HCT116 (cell line): ENCODE data around the gene DDA1. TPM values are rescaled to one million over a fixed set of nuclear protein-coding genes. Genes with fewer than 3 reads are reported as not detected.

ENCODE experiments used
- ATAC-seq: fragments of 200-7000 bp; cut with Tn5 transposase; 2 replicates; pipeline ENCODE4 v1.9.1; 2020; ENCODE audit warnings: mild to moderate bottlenecking, moderate library complexity
- BruUV-seq: library from RNA; stranded (reverse); fragments of 400-500 nt; replicated peaks from 2 replicates; lab custom pipeline; 2021; lab: Mats Ljungman, UMichigan
- CTCF ChIA-PET: fragments of 300-600 bp; sonication (Branson Sonifier 250); formaldehyde crosslinking; loops from one replicate; lab custom pipeline; 2021; ENCODE audit warnings: antibody characterized with exemption; lab: Charles Lee
- POLR2A ChIA-PET: fragments of 300-600, 350-600 bp; sonication (Branson Sonifier 250); formaldehyde crosslinking; loops from one replicate; lab custom pipeline; 2021; ENCODE audit warnings: antibody characterized with exemption; lab: Charles Lee
- RAD21 ChIA-PET, 2 experiments: fragments of 300-600 bp; sonication (Branson Sonifier 250); formaldehyde crosslinking; loops; one replicate each; lab custom pipeline; 2023; ENCODE audit warnings: low total read pairs in 2 of 2; ENCODE audit not compliant: uncharacterized antibody in 2 of 2, unreplicated experiment in 2 of 2, low non-redundant PET in 1 of 2; lab: Charles Lee
- DNase-seq: peaks from one replicate; pipeline ENCODE4 v3.0.0-alpha.2; 2010; ENCODE audit warnings: low read depth, low spot score
- H2AFZ ChIP-seq: fragments of 200-600 bp; shearing (Covaris generic), sonication (generic); 2 replicates; pipeline ENCODE4 v1.6.1; 2017; ENCODE audit warnings: low read depth, mixed run types, mixed read lengths, antibody characterized with exemption, low read length; ENCODE audit not compliant: poor library complexity, severe bottlenecking
- H3K27ac ChIP-seq: 2 replicates; pipeline ENCODE4 v1.5.1; 2012; ENCODE audit warnings: low read depth, low read length
- H3K27me3 ChIP-seq: fragments of 200-600 bp; sonication (generic); 2 replicates; pipeline ENCODE4 v1.6.1; 2016; ENCODE audit warnings: mixed run types, low read length, mixed read lengths; ENCODE audit not compliant: insufficient read depth
- H3K36me3 ChIP-seq, 2 experiments: fragments of 200-500 bp in 1 of 2; fragments of 200-600 bp in 1 of 2; sonication (Bioruptor generic) in 1 of 2; sonication (generic) in 1 of 2; 2 replicates each; pipeline versions ENCODE4 v1.5.1 to v1.6.1; 2014 to 2016; ENCODE audit warnings: low read length in 2 of 2, inconsistent platforms in 1 of 2, mixed read lengths in 1 of 2, mixed run types in 1 of 2; ENCODE audit not compliant: insufficient read depth in 2 of 2, control insufficient read depth in 1 of 2
- H3K4me1 ChIP-seq, 2 experiments: fragments of 200-600 bp in 1 of 2; sonication (generic) in 1 of 2; 2 replicates each; pipeline versions ENCODE4 v1.5.1 to v1.6.1; 2012 to 2017; ENCODE audit warnings: low read length in 2 of 2, inconsistent platforms in 1 of 2, mild to moderate bottlenecking in 1 of 2, mixed read lengths in 1 of 2, mixed run types in 1 of 2, moderate library complexity in 1 of 2; ENCODE audit not compliant: insufficient read depth in 2 of 2, control insufficient read depth in 1 of 2
- H3K4me2 ChIP-seq: fragments of 200-600 bp; sonication (generic); 2 replicates; pipeline ENCODE4 v1.6.1; 2017; ENCODE audit warnings: mixed run types, low read length, mixed read lengths
- H3K4me3 ChIP-seq, 2 experiments: fragments of 200-600 bp in 1 of 2; sonication (generic) in 1 of 2; replicated peaks in 1 of 2; 2 replicates each; pipeline ENCODE4 v1.5.1; 2011 to 2016; ENCODE audit warnings: low read length in 2 of 2, control low read depth in 1 of 2, low read depth in 1 of 2, mild to moderate bottlenecking in 1 of 2, mixed read lengths in 1 of 2, mixed run types in 1 of 2
- H3K79me2 ChIP-seq: fragments of 200-600 bp; sonication (generic); 2 replicates; pipeline ENCODE4 v1.6.1; 2017; ENCODE audit warnings: mild to moderate bottlenecking, mixed run types, low read length, moderate library complexity, mixed read lengths; ENCODE audit not compliant: insufficient read depth
- H3K9ac ChIP-seq: fragments of 200-600 bp; sonication (generic); 2 replicates; pipeline ENCODE4 v1.6.1; 2016; ENCODE audit warnings: low read length, mixed read lengths
- H3K9me2 ChIP-seq: fragments of 200-600 bp; sonication (generic), shearing (Covaris generic); 2 replicates; pipeline ENCODE4 v1.6.1; 2017; ENCODE audit warnings: mixed run types, mild to moderate bottlenecking, moderate library complexity; ENCODE audit not compliant: insufficient read depth
- H3K9me3 ChIP-seq, 2 experiments: fragments of 200-500 bp in 1 of 2; fragments of 200-600 bp in 1 of 2; sonication (Bioruptor generic) in 1 of 2; sonication (generic) in 1 of 2; 2 replicates each; pipeline ENCODE4 v1.6.1; 2014 to 2017; ENCODE audit warnings: low read length in 2 of 2, mixed read lengths in 2 of 2, inconsistent platforms in 1 of 2, low read depth in 1 of 2, mild to moderate bottlenecking in 1 of 2, mixed run types in 1 of 2, moderate library complexity in 1 of 2; ENCODE audit not compliant: control insufficient read depth in 1 of 2, insufficient read depth in 1 of 2
- H4K20me1 ChIP-seq: fragments of 200-600 bp; sonication (generic), shearing (Covaris generic); 2 replicates; pipeline ENCODE4 v1.6.1; 2017; ENCODE audit warnings: mixed run types, mild to moderate bottlenecking, moderate library complexity; ENCODE audit not compliant: insufficient read depth
- CEBPB ChIP-seq: IDR thresholded peaks from 2 replicates; pipeline ENCODE4 v1.6.1; 2012; ENCODE audit warnings: low read depth
- MAX ChIP-seq: IDR thresholded peaks from 2 replicates; pipeline ENCODE4 v1.6.1; 2012
- RAD21 ChIP-seq: IDR thresholded peaks from 2 replicates; pipeline ENCODE4 v1.6.1; 2012; ENCODE audit warnings: low read depth, mild to moderate bottlenecking
- SIN3A ChIP-seq: IDR thresholded peaks from 2 replicates; pipeline ENCODE4 v1.6.1; 2012; ENCODE audit warnings: low read depth
- YY1 ChIP-seq: IDR thresholded peaks from 2 replicates; pipeline ENCODE4 v1.6.1; 2011; ENCODE audit warnings: low read length, low read depth, moderate library complexity, mild to moderate bottlenecking; ENCODE audit not compliant: insufficient replicate concordance; ENCODE audit errors: extremely low read depth
- ZBTB33 ChIP-seq: IDR thresholded peaks from 2 replicates; pipeline ENCODE4 v1.6.1; 2011; ENCODE audit warnings: mild to moderate bottlenecking, low read length, moderate library complexity; ENCODE audit not compliant: insufficient replicate concordance; ENCODE audit errors: extremely low read depth
- ZFX ChIP-seq: fragments of 450-650 bp; IDR thresholded peaks from 2 replicates; pipeline ENCODE4 v1.6.1; 2017
- intact Hi-C: fragments of 100-400 bp; cut with micrococcal nuclease; formaldehyde crosslinking; loops from 2 replicates; pipeline ENCODE4 v1.10.0; 2022
- total RNA-seq: library from RNA; stranded (reverse); gene quantifications from one replicate; pipeline ENCODE4 v1.2.1, GENCODE V29; 2021; ENCODE audit not compliant: unreplicated experiment
- TF ChIP-seq, protein P1 (sequence below): IDR thresholded peaks from 2 replicates; pipeline ENCODE4 v1.6.1; 2012; ENCODE audit warnings: low read depth
- TF ChIP-seq, protein P2 (sequence below), 3 experiments: fragments of 200-600 bp in 1 of 3; sonication (generic) in 1 of 3; IDR thresholded peaks in 2 of 3; conservative IDR thresholded peaks in 1 of 3; 2 replicates each; pipeline ENCODE4 v1.5.1; 2012 to 2017; ENCODE audit warnings: low read depth in 2 of 3, low read length in 2 of 3, antibody characterized with exemption in 1 of 3, borderline replicate concordance in 1 of 3, control low read depth in 1 of 3, mild to moderate bottlenecking in 1 of 3, mixed read lengths in 1 of 3, mixed run types in 1 of 3, moderate library complexity in 1 of 3; ENCODE audit not compliant: insufficient read depth in 1 of 3

Gene DDA1
- total RNA-seq, 1 experiment from 2014 or later, result 68.6 TPM

- intact Hi-C loops, result no loop called here
- H3K27me3 ChIP-seq, result no peaks in the 10 kb centered on the region
- peak overlapping the region; percentile 20 for H3K4me2 ChIP-seq
- H2AFZ ChIP-seq, result no peak overlapping the region
- ATAC-seq (no peak), DNase-seq (no peak)
- ChIA-PET POLR2A (interaction anchor here (1.8 kb wide), 1 partner anchor 9 kb away, joined by 4 read pairs; the partner anchor contains the start of gene MRPL34), RAD21 (no interaction called here), CTCF (interaction anchor here (0.6 to 1.2 kb wide), 2 partner anchors 9 to 90 kb away, joined by 3 read pairs; partner anchors contain the start of gene MRPL34)
- BruUV-seq, result no TSS peak
- H3K4me3 ChIP-seq, result no peak overlapping the region
- peaks cover 20 to 34% of the 10 kb centered on the region in 2 experiments for H3K4me1 ChIP-seq
- peaks cover 37% of the 10 kb centered on the region for H3K79me2 ChIP-seq
- no peaks in the 10 kb centered on the region for H4K20me1 ChIP-seq
- peaks cover 0 to 10% of the 10 kb centered on the region in 2 experiments; a peak in 2 of 4 replicates for H3K36me3 ChIP-seq
- H3K27ac ChIP-seq, result peak overlapping the region; percentile 23; the same call in 1 of the 2 replicates
- H3K9ac ChIP-seq, result no peak overlapping the region
- no peaks in the 10 kb centered on the region; a peak in 1 of 4 replicates for H3K9me3 ChIP-seq
- TF ChIP-seq RAD21 (peak; percentile 58), ZFX (no peak), ZBTB33 (no peak), SIN3A (no peak), MAX (0 out of 2 replicates have a peak, but pooled peaks have one; percentile 14), YY1 (no peak), CEBPB (no peak)
- TF ChIP-seq, protein P1, sequence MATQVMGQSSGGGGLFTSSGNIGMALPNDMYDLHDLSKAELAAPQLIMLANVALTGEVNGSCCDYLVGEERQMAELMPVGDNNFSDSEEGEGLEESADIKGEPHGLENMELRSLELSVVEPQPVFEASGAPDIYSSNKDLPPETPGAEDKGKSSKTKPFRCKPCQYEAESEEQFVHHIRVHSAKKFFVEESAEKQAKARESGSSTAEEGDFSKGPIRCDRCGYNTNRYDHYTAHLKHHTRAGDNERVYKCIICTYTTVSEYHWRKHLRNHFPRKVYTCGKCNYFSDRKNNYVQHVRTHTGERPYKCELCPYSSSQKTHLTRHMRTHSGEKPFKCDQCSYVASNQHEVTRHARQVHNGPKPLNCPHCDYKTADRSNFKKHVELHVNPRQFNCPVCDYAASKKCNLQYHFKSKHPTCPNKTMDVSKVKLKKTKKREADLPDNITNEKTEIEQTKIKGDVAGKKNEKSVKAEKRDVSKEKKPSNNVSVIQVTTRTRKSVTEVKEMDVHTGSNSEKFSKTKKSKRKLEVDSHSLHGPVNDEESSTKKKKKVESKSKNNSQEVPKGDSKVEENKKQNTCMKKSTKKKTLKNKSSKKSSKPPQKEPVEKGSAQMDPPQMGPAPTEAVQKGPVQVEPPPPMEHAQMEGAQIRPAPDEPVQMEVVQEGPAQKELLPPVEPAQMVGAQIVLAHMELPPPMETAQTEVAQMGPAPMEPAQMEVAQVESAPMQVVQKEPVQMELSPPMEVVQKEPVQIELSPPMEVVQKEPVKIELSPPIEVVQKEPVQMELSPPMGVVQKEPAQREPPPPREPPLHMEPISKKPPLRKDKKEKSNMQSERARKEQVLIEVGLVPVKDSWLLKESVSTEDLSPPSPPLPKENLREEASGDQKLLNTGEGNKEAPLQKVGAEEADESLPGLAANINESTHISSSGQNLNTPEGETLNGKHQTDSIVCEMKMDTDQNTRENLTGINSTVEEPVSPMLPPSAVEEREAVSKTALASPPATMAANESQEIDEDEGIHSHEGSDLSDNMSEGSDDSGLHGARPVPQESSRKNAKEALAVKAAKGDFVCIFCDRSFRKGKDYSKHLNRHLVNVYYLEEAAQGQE, result no peak
- TF ChIP-seq, protein P2, sequence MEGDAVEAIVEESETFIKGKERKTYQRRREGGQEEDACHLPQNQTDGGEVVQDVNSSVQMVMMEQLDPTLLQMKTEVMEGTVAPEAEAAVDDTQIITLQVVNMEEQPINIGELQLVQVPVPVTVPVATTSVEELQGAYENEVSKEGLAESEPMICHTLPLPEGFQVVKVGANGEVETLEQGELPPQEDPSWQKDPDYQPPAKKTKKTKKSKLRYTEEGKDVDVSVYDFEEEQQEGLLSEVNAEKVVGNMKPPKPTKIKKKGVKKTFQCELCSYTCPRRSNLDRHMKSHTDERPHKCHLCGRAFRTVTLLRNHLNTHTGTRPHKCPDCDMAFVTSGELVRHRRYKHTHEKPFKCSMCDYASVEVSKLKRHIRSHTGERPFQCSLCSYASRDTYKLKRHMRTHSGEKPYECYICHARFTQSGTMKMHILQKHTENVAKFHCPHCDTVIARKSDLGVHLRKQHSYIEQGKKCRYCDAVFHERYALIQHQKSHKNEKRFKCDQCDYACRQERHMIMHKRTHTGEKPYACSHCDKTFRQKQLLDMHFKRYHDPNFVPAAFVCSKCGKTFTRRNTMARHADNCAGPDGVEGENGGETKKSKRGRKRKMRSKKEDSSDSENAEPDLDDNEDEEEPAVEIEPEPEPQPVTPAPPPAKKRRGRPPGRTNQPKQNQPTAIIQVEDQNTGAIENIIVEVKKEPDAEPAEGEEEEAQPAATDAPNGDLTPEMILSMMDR (IDR thresholded peaks at IDR 0.05 in 2 of 3, conservative IDR thresholded peaks at IDR 0.05 in 1 of 3; ENCODE audit: borderline replicate concordance in 1 of 3, insufficient read depth in 1 of 3, low read depth in 2 of 3, low read length in 2 of 3), result peak in 2 of 3 experiments; percentile 21 to 48; a peak in 2 of 6 replicates
- H3K9me2 ChIP-seq, result no peaks in the 10 kb centered on the region
Observed at GRCh38 chr19:17296273-17296672, 13.1 kb upstream of the DDA1 start.
